RWPE2 (cell line): ENCODE measurements around the gene NCR1.
"Not testable (repeated sequence)": the region's sequence is repeated elsewhere in the genome, so short reads cannot be mapped to it uniquely, and the experiment has no call there.

Source experiments
- ATAC-seq: fragments of 200-7000 bp; cut with Tn5 transposase; 3 replicates; pipeline ENCODE4 v1.9.1; 2021; ENCODE audit warnings: low read depth
- DNase-seq: peaks from one replicate; pipeline ENCODE4 v3.0.0-alpha.2; 2020; ENCODE audit warnings: low spot score
- H3K27ac ChIP-seq: fragments of 450-650 bp; 2 replicates; pipeline ENCODE4 v1.5.1; 2017; ENCODE audit warnings: mild to moderate bottlenecking; ENCODE audit not compliant: poor library complexity, severe bottlenecking
- H3K27me3 ChIP-seq: fragments of 250-450 bp; sonication (Bioruptor Pico); 2 replicates; pipeline ENCODE4 v1.5.1; 2021; ENCODE audit warnings: mild to moderate bottlenecking, moderate library complexity; ENCODE audit not compliant: insufficient read depth, poor library complexity, severe bottlenecking
- H3K36me3 ChIP-seq: fragments of 250-450 bp; sonication (Bioruptor Pico); 2 replicates; pipeline ENCODE4 v1.5.1; 2020; ENCODE audit warnings: low read depth, mild to moderate bottlenecking, moderate library complexity
- H3K4me1 ChIP-seq: fragments of 250-450 bp; sonication (Bioruptor Pico); 2 replicates; pipeline ENCODE4 v1.5.1; 2021; ENCODE audit warnings: mild to moderate bottlenecking, moderate library complexity; ENCODE audit not compliant: insufficient read depth, poor library complexity, severe bottlenecking
- H3K4me3 ChIP-seq: fragments of 250-450 bp; sonication (Bioruptor Pico); 2 replicates; pipeline ENCODE4 v1.5.1; 2021; ENCODE audit warnings: mild to moderate bottlenecking, moderate library complexity; ENCODE audit not compliant: severe bottlenecking
- H3K9me3 ChIP-seq: fragments of 250-450 bp; sonication (Bioruptor Pico); 2 replicates; pipeline ENCODE4 v1.5.1; 2021; ENCODE audit warnings: mild to moderate bottlenecking, moderate library complexity; ENCODE audit not compliant: severe bottlenecking
- TF ChIP-seq, protein P1 (sequence below): fragments of 450-650 bp; IDR thresholded peaks from one replicate; pipeline ENCODE4 v1.5.1; 2017; ENCODE audit warnings: mild to moderate bottlenecking, moderate library complexity; ENCODE audit not compliant: poor library complexity, severe bottlenecking

The NCR1 gene

DNA sequence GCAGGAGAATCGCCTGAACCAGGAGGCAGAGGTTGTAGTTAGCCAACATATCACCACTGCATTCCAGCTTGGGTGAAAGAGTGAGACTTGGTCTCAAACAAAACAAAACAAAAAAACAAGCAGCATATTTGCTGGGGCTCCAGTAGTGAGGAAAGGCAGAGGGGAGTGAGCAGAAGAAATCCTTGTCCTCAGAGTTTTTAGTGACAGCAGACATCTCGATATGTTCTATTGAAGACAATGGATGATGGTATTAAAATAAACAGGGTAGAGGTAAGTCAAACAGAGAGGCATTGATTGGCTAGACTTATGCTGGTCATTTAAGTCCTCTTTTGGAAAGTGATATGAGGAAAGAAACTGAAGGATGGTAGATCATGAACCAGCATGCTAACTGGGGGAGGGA lies 22.4 kb downstream of the NCR1 start:
- no peak for ATAC-seq
- Histone ChIP-seq H3K27me3 (no peaks in the 10 kb centered on the region), H3K36me3 (no peaks in the 10 kb centered on the region), H3K9me3 (peaks cover 9% of the 10 kb centered on the region), H3K27ac (no peak overlapping the region), H3K4me3 (no peak overlapping the region), H3K4me1 (no peaks in the 10 kb centered on the region)
- TF ChIP-seq, protein P1, sequence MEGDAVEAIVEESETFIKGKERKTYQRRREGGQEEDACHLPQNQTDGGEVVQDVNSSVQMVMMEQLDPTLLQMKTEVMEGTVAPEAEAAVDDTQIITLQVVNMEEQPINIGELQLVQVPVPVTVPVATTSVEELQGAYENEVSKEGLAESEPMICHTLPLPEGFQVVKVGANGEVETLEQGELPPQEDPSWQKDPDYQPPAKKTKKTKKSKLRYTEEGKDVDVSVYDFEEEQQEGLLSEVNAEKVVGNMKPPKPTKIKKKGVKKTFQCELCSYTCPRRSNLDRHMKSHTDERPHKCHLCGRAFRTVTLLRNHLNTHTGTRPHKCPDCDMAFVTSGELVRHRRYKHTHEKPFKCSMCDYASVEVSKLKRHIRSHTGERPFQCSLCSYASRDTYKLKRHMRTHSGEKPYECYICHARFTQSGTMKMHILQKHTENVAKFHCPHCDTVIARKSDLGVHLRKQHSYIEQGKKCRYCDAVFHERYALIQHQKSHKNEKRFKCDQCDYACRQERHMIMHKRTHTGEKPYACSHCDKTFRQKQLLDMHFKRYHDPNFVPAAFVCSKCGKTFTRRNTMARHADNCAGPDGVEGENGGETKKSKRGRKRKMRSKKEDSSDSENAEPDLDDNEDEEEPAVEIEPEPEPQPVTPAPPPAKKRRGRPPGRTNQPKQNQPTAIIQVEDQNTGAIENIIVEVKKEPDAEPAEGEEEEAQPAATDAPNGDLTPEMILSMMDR, result no peak
- DNase-seq, result no peak

DNA sequence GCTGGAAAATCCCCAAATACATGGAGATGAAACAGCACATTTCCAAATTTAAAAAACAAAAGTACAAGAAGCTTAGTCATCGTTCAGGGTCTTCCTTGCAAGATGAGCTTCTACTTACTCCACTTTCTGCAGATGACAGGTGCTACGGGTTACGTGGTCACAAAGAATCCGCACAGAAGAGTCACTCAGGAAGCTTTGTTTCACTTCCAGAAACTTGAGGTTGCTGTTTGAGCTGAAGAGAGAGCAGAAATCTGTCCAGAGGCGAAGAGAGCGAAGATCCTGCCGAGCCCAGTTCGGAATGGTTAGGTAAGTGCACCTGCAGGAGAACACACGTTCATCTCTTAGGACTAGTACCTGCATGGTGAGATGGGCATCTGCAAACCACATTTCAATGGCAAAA lies 32.0 kb downstream of the NCR1 start:
- H3K36me3 ChIP-seq, result no peaks in the 10 kb centered on the region
- ATAC-seq (no peak), DNase-seq (no peak)
- no peak overlapping the region for H3K27ac ChIP-seq
- no peak overlapping the region for H3K4me3 ChIP-seq
- no peaks in the 10 kb centered on the region for H3K27me3 ChIP-seq
- TF ChIP-seq, protein P1, result no peak
- no peaks in the 10 kb centered on the region for H3K9me3 ChIP-seq
- no peaks in the 10 kb centered on the region for H3K4me1 ChIP-seq

DNA sequence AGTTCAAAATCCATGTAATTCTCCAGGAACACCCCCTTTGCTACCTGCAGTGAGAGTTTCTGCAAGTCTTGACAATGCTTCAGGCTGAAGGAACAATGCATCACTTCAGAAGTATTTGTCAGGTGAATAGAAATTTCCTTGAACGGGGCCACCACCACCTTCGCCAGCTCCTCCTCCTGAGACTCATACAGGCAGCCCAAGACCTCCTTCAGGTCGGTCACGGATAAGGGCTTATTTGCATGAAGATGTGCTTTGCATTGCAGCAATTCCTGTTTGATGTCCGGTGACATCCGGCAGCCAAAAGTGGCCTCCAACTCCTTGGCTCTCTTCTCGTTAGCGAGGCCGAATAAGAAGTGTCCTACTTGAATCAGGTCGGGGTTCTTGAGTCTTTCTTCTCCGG lies 33.0 kb downstream of the NCR1 start:
- no peaks in the 10 kb centered on the region for H3K27me3 ChIP-seq
- TF ChIP-seq, protein P1, result no peak
- H3K36me3 ChIP-seq, result no peaks in the 10 kb centered on the region
- no peaks in the 10 kb centered on the region for H3K4me1 ChIP-seq
- DNase-seq, result no peak
- H3K4me3 ChIP-seq, result no peak overlapping the region
- no peak overlapping the region for H3K27ac ChIP-seq
- no peak for ATAC-seq
- no peaks in the 10 kb centered on the region for H3K9me3 ChIP-seq

DNA sequence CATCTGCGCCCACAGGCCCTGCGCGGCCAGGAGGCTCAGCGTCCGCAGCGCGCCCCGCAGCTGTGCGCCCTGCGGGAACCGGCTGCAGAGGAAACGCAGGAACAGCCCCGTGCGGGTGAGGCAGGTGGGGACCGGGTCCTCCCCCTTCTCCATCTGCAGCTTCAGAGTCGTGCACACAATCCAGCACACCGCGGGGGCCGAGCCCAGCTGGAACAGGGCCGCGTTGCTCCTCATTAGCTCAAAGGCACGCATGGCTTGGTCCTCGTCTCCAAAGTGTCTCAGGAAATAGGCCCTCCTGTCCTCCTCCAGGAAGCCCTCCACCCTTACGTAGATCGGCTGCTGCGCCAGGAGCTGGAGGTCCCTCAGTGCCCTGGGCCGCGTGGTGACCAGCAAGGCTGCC lies 33.6 kb downstream of the NCR1 start:
- not testable (repeated sequence) for H3K36me3 ChIP-seq, DNase-seq, H3K27ac ChIP-seq, H3K4me1 ChIP-seq, H3K9me3 ChIP-seq, ATAC-seq, H3K27me3 ChIP-seq, H3K4me3 ChIP-seq

DNA sequence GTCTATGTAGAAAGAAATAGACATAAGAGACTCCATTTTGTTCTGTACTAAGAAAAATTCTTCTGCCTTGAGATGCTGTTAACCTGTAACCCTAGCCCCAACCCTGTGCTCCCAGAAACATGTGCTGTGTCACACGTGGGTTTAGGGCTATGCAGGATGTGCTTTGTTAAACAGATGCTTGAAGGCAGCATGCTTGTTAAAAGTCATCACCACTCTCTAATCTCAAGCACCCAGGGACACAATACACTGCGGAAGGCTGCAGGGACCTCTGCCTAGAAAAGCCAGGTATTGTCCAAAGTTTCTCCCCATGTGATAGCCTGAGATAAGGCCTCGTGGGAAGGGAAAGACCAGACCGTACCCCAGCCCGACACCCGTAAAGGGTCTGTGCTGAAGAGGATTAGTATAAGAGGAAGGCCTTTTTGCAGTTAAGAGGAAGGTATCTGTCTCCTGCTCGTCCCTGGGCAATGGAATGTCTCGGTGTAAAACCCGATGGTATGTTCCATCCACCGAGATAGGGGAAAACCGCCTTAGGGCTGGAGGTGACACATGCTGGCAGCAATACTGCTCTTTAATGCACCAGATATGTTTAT lies 37.9 kb downstream of the NCR1 start:
- not testable (repeated sequence) for H3K27ac ChIP-seq, ATAC-seq, DNase-seq, H3K4me1 ChIP-seq, H3K36me3 ChIP-seq, H3K9me3 ChIP-seq, H3K4me3 ChIP-seq, H3K27me3 ChIP-seq

DNA sequence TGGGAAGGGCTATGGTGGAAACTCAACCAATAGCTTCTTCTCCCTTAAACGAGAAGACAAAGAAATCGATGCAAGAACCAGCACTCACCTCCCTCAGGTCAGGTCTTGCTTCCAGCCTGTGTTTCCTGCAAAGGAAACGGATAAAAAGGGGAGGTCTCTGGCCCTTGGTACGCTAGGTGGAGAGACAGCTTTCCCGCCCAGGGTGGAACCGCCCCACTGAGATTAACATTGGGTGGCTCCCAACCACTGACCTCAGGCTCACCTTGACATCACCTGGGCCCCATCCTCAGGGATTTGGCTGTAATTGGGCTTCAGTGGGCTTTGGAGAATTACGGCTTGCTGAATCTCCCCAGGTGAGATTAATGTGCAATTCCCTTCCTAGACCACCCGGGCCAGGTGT lies 41.4 kb downstream of the NCR1 start, which contains the start of gene NLRP7:
TSS of gene NLRP7 (minus strand) at position 150 of the 400 bp plus-strand sequence.
- Histone ChIP-seq H3K4me3 (no peak within 1 kb of the TSS), H3K27ac (no peak within 1 kb of the TSS), H3K9me3 (no peaks in the 10 kb centered on the region), H3K36me3 (no peaks in the 10 kb centered on the region), H3K27me3 (no peaks in the 10 kb centered on the region), H3K4me1 (no peaks in the 10 kb centered on the region)
- DNase-seq, result no peak
- TF ChIP-seq, protein P1, result no peak
- no peak for ATAC-seq
